ENCODE measurements around the gene NAALADL2.

Gene NAALADL2

DNA sequence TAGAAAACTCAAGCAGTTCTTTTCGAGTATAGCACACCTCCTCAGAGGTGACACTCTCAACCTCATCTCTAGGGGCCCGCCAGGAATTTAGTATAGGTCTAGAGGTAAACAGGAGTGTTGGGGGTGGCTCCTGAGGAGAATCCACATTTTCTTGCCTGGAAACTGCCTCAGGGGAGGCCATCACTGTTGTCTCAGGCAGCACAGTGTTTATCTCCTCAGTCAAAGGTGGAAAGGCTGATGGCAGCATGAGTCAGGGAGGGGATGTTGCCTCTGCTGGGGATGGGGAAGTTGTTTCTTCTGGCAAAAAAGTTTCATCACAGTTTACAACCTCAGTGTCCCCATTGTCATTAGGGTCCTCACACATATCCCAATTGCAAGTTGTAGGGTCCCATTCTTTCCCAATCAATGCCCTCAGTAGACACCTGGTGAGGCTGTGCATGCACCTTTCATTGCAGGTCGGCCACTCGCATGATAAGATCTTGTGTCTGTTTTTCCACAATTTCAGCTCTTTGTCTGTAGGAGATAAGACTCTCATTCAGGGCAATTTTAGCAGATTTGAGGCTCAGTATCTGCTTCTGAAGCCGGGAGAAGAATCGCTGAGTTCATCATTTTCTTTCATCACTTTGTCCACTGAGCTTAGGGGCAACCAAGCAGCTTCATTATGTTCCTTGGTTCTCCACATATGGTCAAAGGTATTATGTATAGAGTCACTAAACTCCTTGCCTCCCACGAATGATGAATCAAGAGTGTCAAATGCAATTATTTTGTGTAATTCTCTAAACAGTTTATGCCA lies 25.8 kb downstream of the NAALADL2 start:
- TF ChIP-seq ZFX (IDR thresholded peaks at IDR 0.05), result no peak
- TF ChIP-seq CTCF (conservative IDR thresholded peaks at IDR 0.05), result no peak
- no peak overlapping the region; the same call in 1 of the 2 replicates for H3K27ac ChIP-seq

- no peak overlapping the region; the same call in 1 of the 2 replicates for H3K27ac ChIP-seq
- TF ChIP-seq ZFX (IDR thresholded peaks at IDR 0.05) (no peak), CTCF (conservative IDR thresholded peaks at IDR 0.05) (no peak)
These were observed 32.5 kb downstream of the NAALADL2 start for GRCh38 chr3:174891524-174892203.

DNA sequence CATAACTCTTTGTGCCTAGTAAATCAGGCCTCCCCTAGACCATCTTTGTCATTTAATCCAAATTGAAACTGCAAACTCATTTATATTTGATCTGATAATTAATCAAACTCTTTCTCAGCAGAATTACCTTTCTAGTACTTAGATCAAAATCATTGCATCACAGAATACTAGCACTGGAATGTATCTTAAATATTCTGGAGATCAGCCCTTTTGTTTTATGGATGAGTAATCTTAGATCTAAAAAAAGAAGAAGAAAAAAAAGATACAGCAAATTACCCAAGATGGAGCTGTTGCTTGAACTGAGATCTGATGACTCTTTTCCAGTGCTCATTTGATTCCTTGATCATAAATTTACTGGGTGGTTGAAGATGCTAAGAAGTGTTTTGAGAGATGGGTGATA lies 47.9 kb downstream of the NAALADL2 start:
- H3K27ac ChIP-seq, result no peak overlapping the region
- TF ChIP-seq ZFX (IDR thresholded peaks at IDR 0.05) (no peak), CTCF (conservative IDR thresholded peaks at IDR 0.05) (no peak)

DNA sequence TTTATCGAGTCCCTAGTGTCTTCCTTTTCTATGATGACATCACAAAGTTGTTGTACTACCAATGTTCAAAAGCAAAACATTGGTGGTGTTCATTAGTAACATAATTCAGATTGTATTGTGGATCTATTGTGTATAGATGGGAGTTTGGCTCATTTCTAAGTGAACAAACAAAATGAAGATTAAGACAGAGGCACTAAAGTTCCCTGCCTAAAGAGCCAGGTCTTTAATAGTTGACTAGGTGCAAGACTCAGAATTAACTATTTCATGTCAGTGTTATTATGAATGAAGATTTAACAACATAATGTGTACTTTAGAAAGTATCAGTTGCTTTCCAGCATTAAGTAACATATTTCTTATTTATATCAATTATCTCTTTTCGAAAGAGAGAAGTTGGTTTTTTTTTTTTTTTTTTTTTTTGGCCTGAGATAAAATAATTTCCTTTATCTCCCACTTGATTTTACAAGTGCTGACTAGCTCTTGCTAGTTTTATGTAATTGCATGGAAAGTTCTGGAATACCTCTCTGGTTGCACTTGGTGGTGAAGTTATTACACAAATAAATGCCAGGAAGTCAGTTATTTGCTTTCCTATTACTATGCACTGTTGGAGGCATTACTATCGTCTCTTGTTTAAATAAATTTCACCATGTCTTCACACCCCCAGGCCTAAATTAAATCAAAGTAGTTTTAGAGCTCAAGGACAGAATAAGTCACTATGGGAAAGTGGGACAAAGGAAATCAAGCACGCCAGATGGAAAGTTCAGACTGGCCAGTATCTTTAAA lies 48.7 kb downstream of the NAALADL2 start:
- TF ChIP-seq ZFX (IDR thresholded peaks at IDR 0.05), result no peak
- no peak for TF ChIP-seq CTCF (conservative IDR thresholded peaks at IDR 0.05)
- no peak overlapping the region for H3K27ac ChIP-seq

DNA sequence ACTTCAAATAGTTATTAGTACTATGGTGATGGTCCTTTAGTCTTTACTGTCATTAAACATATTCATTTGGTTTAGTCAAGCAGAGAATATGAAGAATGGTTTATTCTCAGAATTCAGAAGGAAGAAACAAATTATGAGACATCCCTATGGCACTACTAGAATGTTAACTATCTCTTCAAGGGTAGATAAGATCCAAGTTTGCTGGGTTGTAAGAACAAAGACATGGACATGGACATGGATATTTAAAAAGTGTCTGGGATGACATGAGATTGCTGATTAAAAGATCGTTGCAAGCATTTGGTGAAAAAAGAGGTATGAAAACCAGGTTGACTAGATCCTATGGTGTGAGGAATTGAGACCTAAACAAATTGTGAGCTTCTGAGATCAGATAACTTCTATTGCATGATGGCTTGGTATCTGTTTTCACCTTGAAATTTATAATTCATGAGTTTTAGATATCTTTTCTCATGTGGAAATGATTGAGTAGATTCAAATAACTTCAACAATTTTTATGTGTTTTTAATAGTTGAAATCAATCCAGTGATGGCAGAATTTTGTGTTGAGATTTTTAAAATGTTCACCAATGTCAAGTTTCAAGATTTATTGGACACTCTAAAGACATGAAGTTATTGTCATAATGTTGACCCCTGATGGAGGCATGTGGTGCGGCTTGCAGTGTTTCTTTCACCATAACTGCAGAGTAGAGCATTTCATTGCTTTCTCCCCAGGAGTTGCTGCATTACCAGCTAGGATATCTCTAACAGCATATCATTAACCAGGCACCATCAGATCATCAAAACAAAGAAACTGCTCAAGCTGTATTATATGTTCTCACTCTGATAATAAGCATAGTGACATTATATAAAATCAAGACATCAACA lies 72.6 kb downstream of the NAALADL2 start:
- TF ChIP-seq ZFX (IDR thresholded peaks at IDR 0.05), result no peak
- H3K27ac ChIP-seq, result no peak overlapping the region

DNA sequence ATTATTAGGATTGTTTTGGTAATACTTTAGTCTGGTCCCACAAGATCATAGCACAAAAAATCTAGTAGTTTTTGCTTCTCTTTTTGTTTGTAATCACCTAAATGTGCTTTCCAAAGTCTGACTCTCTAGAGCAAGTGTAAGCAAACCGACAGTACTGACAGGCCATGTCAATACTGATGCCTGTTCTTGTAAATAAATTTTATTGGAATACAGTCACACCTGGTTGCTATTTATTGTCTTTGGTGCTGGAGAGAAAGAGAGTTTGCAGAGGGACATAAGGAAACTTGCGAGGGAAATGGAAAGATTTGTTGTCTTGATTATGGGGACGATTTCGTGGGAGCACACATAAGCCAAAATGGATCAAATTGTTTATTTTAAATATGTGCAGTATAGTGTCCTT lies 77.5 kb downstream of the NAALADL2 start:
- H3K27ac ChIP-seq, result no peak overlapping the region
- TF ChIP-seq ZFX (IDR thresholded peaks at IDR 0.05) (no peak), CTCF (conservative IDR thresholded peaks at IDR 0.05) (no peak)

DNA sequence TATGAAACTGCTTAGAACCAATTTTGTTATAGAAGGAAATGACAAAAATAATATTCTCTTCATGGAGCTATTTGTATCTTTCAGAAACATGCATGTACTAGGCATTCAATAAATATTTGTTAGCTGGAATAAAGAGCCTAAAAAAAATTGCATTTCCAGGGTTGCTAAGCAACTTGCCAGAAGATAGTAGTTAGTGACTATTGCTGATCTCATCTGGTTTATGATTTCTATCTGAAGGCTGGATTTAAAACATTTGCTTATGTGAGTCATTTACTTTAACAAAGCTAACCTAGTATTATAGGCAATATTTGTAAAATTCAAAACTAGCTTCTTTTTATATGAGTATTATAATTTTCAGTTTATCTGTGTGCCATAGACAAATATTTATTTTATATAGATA lies 78.3 kb downstream of the NAALADL2 start:
- TF ChIP-seq ZFX (IDR thresholded peaks at IDR 0.05), result no peak
- TF ChIP-seq CTCF (conservative IDR thresholded peaks at IDR 0.05), result no peak
- H3K27ac ChIP-seq, result no peak overlapping the region
